ENCODE measurements around the gene FNDC10.
A peak's percentile ranks its signal among the peaks of the same experiment; 100 is the strongest.
"Not testable (repeated sequence)": the region's sequence is repeated elsewhere in the genome, so short reads cannot be mapped to it uniquely, and the experiment has no call there.

FNDC10 gene

GRCh38 chr1:1577367-1578011 is 22.4 kb downstream of the FNDC10 start:
- no peak for DNase-seq
- in situ Hi-C loops (cut with MboI; ENCODE audit: low pct_unique_long_range_greater_than_20kb, low sequenced_read_pairs), result no loop called here

GRCh38 chr1:1574721-1575537 is 25.0 kb downstream of the FNDC10 start, which contains the start of gene SSU72:
Gene SSU72, minus strand, starts transcription at chr1:1574863. Its CDS starts 306 bp downstream, at chr1:1574557.
- DNase-seq, result peak; percentile 88

DNA sequence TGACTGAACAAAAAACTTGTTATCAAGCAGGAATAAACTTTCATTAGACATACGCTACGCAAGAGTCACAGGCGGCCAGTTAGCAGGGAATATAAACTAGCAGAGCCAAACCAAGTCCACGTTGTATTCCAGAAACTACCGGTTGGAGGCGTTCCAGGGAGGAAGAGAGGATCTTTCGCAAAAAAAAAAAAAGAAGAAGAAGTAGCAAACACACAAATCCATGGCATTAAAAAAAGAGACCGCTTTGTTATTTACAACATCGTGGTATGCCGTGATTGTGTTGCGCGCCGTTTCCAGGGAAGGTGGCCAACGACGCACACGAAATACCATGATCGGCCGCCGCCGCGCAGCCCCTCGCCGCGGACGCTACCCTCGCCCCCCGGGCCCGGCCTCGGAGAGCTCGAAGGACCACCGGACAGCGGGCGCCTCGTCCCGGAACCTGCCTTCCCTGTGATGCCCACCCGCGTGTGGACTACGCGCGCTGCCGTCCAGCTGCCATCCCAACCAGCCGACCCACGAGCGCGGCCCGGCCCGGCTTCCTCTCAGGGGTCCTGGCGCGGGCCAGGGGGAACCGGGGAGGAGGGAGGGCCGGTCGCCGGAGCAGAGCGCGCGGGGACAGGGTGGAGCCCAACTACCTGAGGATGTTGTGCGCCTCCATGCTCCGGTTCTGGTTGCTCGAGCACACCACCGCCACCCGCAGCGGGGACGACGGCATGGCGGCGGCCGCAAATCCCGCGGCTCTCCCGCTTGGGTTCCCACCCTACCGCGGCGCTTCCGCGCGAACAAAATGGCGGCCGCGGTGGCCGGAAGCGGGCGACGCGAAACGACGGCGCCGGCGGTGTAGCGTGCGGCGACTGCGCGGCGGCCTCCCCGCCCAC is 25.9 kb downstream of the FNDC10 start:
- in situ Hi-C loops (cut with MboI; ENCODE audit: low pct_unique_long_range_greater_than_20kb, low sequenced_read_pairs), result no loop called here
- peak; percentile 83 for DNase-seq

More at GRCh38 chr1:1574721-1575537, 25.0 kb downstream of the FNDC10 start, which contains the start of gene SSU72:
- in situ Hi-C loops (cut with MboI; ENCODE audit: low pct_unique_long_range_greater_than_20kb, low sequenced_read_pairs), result no loop called here

GRCh38 chr1:1569341-1569740 is 30.6 kb downstream of the FNDC10 start:
- no peak for DNase-seq
- in situ Hi-C loops (cut with MboI; ENCODE audit: low pct_unique_long_range_greater_than_20kb, low sequenced_read_pairs), result no loop called here

DNA sequence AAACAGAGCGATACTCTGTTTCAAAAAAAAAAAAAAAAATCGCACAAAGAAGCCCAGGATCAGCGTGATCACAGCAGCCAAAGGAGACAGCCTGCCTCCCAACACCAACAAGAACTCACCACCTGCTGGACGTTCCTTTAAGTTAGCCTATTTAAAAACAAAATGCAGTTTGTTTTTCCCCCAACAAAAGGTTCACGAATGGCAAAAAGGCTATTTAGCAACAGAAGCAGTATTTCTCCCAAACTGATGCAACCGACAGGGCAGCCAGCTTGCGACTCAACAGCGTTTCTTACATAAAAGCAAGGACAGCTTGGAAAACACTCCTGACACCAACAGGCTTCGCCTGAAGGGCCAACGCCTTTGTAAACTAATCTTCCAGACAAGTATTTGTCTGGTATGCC is 32.0 kb downstream of the FNDC10 start:
- DNase-seq, result no peak
- in situ Hi-C loops (cut with MboI; ENCODE audit: low pct_unique_long_range_greater_than_20kb, low sequenced_read_pairs), result no loop called here

DNA sequence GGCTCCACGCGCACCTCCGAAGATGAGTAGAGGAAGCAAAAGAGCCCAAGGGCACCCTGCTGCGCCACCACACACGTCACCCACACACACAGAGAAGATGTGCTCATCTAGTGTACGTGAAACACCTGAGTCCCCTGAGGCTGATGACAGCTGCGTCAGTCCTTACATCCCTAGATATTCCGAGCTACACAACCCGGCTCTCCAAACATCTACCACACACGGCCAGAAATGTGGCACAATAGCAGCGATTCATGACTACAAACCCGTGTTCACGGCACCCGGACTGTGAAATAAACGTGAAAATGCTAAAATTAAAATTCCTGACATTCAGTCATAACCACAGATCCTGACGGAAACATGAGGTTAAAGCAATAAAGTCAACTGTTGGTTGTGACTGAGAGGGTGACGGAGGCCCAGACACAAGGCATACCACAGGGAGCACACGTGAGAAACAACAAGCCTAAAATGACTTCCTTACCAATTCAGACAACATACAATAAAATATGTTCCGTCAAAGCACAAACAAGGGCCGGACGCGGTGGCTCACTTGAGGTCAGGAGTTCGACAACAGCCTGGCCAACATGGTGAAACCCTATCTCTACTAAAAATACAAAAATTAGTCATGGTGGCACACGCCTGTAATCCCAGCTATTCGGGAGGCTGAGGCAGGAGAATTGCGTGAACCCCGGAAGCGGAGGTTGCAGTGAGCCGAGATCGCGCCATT is 32.6 kb downstream of the FNDC10 start:
- in situ Hi-C loops (cut with MboI; ENCODE audit: low pct_unique_long_range_greater_than_20kb, low sequenced_read_pairs), result no loop called here
- no peak for DNase-seq

- DNase-seq, result no peak
- in situ Hi-C loops (cut with MboI; ENCODE audit: low pct_unique_long_range_greater_than_20kb, low sequenced_read_pairs), result no loop called here
These were observed 34.6 kb downstream of the FNDC10 start for GRCh38 chr1:1565340-1565739.

GRCh38 chr1:1564268-1564667 is 35.7 kb downstream of the FNDC10 start:
- DNase-seq, result no peak
- in situ Hi-C loops (cut with MboI; ENCODE audit: low pct_unique_long_range_greater_than_20kb, low sequenced_read_pairs), result no loop called here

DNA sequence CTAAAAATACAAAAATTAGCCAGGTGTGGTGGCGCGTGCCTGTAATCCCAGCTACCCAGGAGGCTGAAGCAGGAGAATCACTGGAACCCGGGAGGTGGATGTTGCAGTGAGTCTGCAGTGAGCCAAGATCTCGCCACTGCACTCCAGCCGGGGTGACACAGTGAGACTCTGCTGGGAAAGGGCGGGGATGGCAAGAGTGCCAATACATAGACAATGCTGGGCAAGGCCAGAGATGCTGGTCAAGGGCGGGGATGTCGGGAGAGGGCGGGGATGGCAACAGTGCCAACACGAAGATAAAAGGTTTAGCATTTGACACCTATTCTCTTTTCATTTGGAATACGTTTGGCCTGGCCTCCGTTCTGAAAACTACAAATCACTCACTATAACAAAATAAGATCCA is 36.2 kb downstream of the FNDC10 start:
- in situ Hi-C loops (cut with MboI; ENCODE audit: low pct_unique_long_range_greater_than_20kb, low sequenced_read_pairs), result no loop called here
- no peak for DNase-seq

DNA sequence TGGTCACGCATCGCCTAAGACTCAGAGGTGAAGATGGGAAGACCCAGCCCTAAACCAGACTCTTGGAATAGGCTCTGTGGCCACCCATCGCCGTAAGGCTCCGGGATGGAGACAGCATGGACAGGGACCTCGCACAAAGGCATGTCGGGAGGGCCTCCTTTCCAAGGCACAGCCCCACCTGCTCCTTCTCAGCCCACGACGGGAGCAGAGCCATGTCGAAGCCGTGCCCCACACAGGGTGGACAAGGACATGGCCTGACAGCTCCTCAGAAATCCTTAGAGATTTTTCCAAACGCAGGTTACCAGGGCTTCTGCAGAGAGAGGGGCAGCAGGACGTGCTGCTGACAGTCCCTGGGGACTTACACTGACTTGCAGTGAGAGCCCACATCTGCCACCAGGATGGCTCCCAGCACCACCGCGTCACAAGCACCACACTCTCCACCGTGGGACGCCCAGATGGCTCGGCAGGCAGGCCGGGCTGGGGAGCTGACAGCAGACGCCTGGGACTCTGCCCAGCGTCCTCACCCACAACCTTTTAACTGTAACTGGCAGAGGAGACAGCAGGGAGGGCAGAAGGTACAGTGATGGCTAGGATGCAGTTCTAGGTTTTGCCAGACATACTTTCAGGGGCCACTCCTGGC is 37.3 kb downstream of the FNDC10 start:
- DNase-seq, result no peak
- in situ Hi-C loops (cut with MboI; ENCODE audit: low pct_unique_long_range_greater_than_20kb, low sequenced_read_pairs), result no loop called here

GRCh38 chr1:1561801-1562470 is 38.0 kb downstream of the FNDC10 start:
- DNase-seq, result no peak
- in situ Hi-C loops (cut with MboI; ENCODE audit: low pct_unique_long_range_greater_than_20kb, low sequenced_read_pairs), result no loop called here

- no peak for DNase-seq
- in situ Hi-C loops (cut with MboI; ENCODE audit: low pct_unique_long_range_greater_than_20kb, low sequenced_read_pairs), result no loop called here
These were observed 39.8 kb downstream of the FNDC10 start for GRCh38 chr1:1560178-1560577.

DNA sequence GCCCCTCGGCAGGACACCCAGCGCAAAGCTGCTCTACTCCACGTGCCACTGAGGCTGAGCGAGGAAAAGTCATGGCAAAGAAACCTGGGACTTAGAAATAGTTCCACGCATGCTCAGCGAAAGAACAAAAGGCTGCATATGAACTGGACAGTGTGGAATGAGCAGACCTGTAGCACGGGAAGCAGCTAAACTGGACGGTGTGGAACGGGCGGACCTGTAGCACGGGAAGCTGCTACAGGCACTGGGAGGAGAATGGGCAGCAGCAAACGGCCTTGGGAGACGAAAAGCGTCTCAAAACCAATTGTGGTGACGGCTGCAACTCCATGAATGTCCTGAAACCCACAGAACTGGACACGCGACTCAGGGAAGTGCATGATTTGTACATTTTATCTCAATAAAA is 40.9 kb downstream of the FNDC10 start:
- in situ Hi-C loops (cut with MboI; ENCODE audit: low pct_unique_long_range_greater_than_20kb, low sequenced_read_pairs), result no loop called here
- DNase-seq, result no peak

- in situ Hi-C loops (cut with MboI; ENCODE audit: low pct_unique_long_range_greater_than_20kb, low sequenced_read_pairs), result no loop called here
- DNase-seq, result no peak
These were observed 41.3 kb downstream of the FNDC10 start for GRCh38 chr1:1558591-1558990.

DNA sequence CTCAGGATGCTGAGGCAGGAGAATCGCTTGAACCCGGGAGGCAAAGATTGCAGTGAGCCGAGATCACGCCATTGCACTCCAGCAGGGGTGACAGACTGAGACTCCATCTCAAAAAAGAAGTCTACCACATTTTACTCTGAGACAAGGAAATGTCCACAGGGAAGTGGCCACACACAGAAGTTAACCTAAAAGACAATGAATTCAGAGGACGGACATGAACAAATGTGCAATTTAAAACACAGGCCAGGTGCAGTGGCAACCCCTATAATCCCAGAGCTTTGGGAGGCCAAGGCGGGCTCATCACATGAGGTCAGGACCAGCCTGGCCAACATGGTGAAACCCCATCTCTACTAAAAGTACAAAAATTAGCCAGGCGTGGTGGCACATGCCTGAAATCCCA is 42.2 kb downstream of the FNDC10 start:
- DNase-seq; in situ Hi-C loops (cut with MboI; ENCODE audit: low pct_unique_long_range_greater_than_20kb, low sequenced_read_pairs): not testable (repeated sequence)

GRCh38 chr1:1556961-1557360 is 43.0 kb downstream of the FNDC10 start:
- DNase-seq; in situ Hi-C loops (cut with MboI; ENCODE audit: low pct_unique_long_range_greater_than_20kb, low sequenced_read_pairs): not testable (repeated sequence)

DNA sequence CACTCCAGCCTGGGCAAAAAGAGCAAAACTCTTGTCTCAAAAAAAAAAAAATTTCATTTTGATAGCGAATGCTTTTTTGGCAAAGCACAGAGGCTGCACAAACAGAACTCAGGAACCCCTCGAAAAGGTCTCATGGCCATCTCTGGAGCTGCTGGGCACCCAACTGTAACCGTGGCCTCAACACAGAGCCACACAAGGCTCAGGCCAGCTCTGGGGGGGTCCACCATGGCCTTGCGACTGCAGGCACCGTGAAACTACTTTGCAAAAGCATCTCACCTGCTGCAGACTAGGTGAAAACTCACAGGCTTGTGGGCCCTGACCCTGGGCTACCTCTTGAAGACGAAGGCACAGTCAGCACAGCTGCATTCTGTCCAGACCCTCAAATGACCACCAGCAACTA is 43.4 kb downstream of the FNDC10 start:
- DNase-seq, result no peak
- in situ Hi-C loops (cut with MboI; ENCODE audit: low pct_unique_long_range_greater_than_20kb, low sequenced_read_pairs), result no loop called here

All from KBM-7 (cell line).